RWPE1 (cell line): ENCODE results near the gene MEG3.

Experiments
- CTCF ChIA-PET: fragments of 350-600 bp; sonication (Branson Sonifier 250); formaldehyde crosslinking; extraction: SDS; loops from one replicate; lab custom pipeline; 2021; lab: Yijun Ruan, JAX
- POLR2A ChIA-PET: fragments of 400-600 bp; formaldehyde crosslinking; extraction: SDS; loops from one replicate; lab custom pipeline; 2020; ENCODE audit warnings: antibody characterized with exemption; ENCODE audit not compliant: low non-redundant PET; lab: Yijun Ruan, JAX
- DNase-seq: peaks from one replicate; pipeline ENCODE4 v3.0.0; 2012; ENCODE audit warnings: low spot score
- H3K27ac ChIP-seq: fragments of 450-650 bp; 2 replicates; pipeline ENCODE4 v1.5.1; 2017
- TF ChIP-seq, protein P1 (sequence below): fragments of 450-650 bp; conservative IDR thresholded peaks from 2 replicates; pipeline ENCODE4 v1.5.1; 2017; ENCODE audit warnings: low read depth, mild to moderate bottlenecking

Gene MEG3

GRCh38 chr14:100834794-100835547, 9.1 kb downstream of the MEG3 start:
- ChIA-PET POLR2A (no interaction called here), CTCF (interaction anchor here (0.6 kb wide), 1 partner anchor 353 kb away, joined by 4 read pairs; no protein-coding TSS in a partner anchor)
- no peak overlapping the region for H3K27ac ChIP-seq
- TF ChIP-seq, protein P1, sequence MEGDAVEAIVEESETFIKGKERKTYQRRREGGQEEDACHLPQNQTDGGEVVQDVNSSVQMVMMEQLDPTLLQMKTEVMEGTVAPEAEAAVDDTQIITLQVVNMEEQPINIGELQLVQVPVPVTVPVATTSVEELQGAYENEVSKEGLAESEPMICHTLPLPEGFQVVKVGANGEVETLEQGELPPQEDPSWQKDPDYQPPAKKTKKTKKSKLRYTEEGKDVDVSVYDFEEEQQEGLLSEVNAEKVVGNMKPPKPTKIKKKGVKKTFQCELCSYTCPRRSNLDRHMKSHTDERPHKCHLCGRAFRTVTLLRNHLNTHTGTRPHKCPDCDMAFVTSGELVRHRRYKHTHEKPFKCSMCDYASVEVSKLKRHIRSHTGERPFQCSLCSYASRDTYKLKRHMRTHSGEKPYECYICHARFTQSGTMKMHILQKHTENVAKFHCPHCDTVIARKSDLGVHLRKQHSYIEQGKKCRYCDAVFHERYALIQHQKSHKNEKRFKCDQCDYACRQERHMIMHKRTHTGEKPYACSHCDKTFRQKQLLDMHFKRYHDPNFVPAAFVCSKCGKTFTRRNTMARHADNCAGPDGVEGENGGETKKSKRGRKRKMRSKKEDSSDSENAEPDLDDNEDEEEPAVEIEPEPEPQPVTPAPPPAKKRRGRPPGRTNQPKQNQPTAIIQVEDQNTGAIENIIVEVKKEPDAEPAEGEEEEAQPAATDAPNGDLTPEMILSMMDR = no peak
- DNase-seq = no peak

- ChIA-PET CTCF (interaction anchor here (0.6 kb wide), 1 partner anchor 352 kb away, joined by 4 read pairs; no protein-coding TSS in a partner anchor), POLR2A (no interaction called here)
- DNase-seq = no peak
- TF ChIP-seq, protein P1 = no peak
- H3K27ac ChIP-seq = no peak overlapping the region
These were observed 9.8 kb downstream of the MEG3 start for GRCh38 chr14:100835548-100836310.

- POLR2A ChIA-PET = no interaction called here
- H3K27ac ChIP-seq = no peak overlapping the region
- CTCF ChIA-PET = no interaction called here
- DNase-seq = no peak
- TF ChIP-seq, protein P1 = no peak
These were observed 10.4 kb downstream of the MEG3 start for GRCh38 chr14:100836311-100836805.

DNA sequence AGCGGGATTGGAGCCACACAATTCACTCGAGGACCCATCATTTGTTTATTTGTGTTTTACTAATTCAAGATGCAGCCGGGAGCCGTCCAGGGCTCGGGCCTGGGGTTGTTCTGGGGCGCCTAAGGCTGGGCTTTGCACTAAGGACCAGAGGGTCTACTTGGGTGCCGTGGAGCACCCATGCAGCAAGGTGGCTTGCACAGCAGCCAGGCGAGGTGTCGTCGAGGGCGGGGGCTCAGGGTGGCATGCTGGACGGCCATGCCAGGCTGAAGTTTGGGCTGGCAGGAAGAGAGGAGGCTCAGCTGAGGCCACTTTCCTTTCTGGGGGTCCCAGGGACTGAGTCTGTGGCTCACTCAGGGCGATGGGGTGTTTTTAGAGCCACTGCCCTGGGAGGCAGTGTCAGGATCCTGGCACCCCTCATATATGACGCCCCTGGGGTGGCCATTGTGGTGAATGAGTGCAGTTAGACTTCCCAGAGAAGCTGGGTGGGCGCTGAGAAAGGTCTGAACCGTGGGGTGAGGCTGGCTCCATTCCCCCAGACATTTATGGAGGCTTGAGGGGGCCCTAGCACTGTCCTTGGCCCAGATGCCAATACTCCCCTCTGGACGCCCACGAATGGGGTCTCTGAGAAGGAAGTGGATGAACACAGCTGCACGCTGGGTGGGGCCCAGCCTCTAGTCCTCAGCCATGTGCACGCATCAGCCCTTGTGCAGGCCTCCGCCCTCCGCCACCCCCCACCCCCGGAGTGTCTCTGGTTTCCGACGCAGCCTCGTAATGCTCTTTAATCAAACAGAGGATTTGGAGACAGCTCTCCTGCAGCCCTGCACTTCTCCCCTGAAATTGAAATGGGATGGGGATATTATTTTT, 11.3 kb downstream of the MEG3 start:
- no peak overlapping the region for H3K27ac ChIP-seq
- CTCF ChIA-PET = interaction anchor here (0.6 to 0.7 kb wide), 2 partner anchors 14 to 1597 kb away, joined by 3 to 4 read pairs; no protein-coding TSS in a partner anchor
- TF ChIP-seq, protein P1 = no peak
- POLR2A ChIA-PET = interaction anchor here (0.6 kb wide), 1 partner anchor 21 kb away, joined by 3 read pairs; no protein-coding TSS in a partner anchor
- no peak for DNase-seq

GRCh38 chr14:100837805-100838350, 12.0 kb downstream of the MEG3 start:
- H3K27ac ChIP-seq = no peak overlapping the region
- TF ChIP-seq, protein P1 = no peak
- DNase-seq = no peak
- CTCF ChIA-PET = interaction anchor here (0.6 to 0.7 kb wide), 2 partner anchors 13 to 1596 kb away, joined by 3 to 4 read pairs; no protein-coding TSS in a partner anchor
- POLR2A ChIA-PET = interaction anchor here (0.6 kb wide), 1 partner anchor 22 kb away, joined by 3 read pairs; no protein-coding TSS in a partner anchor
